Activated CD4-positive, alpha-beta memory T cell treated with anti-CD3 and anti-CD28 coated beads for 36 hours (primary cell): ENCODE data around the gene TSPAN16. TPM values are rescaled to one million over a fixed set of nuclear protein-coding genes. Genes with fewer than 3 reads are reported as not detected.

Experiments used
- total RNA-seq, 2 experiments: library from RNA; stranded (reverse); gene quantifications; one replicate each; pipeline ENCODE4 v1.2.3, GENCODE V29; 2021

The TSPAN16 gene
- total RNA-seq, 2 experiments from 2014 or later, result not detected

Other genes starting within 250 kb of the TSPAN16 start
- 10 to 100 TPM; 71.3 to 81.6 TPM for gene LDLR, start 206.7 kb upstream of the TSPAN16 start, total RNA-seq
- gene SPC24, start 140.4 kb upstream of the TSPAN16 start, total RNA-seq, result 10 to 100 TPM; 64.1 to 70.3 TPM
- gene KANK2, start 98.6 kb upstream of the TSPAN16 start, total RNA-seq, result 1 to 10 TPM; 2.0 to 2.5 TPM
- gene ANGPTL8, start 56.5 kb upstream of the TSPAN16 start, total RNA-seq, result not detected
- 1 to 10 TPM; 5.8 to 5.9 TPM for gene DOCK6, start 33.6 kb upstream of the TSPAN16 start, total RNA-seq
- 10 to 100 TPM; 12.5 to 14.4 TPM for gene RAB3D, start 43.5 kb downstream of the TSPAN16 start, total RNA-seq
- gene TMEM205, start 50.1 kb downstream of the TSPAN16 start, total RNA-seq, result 10 to 100 TPM; 31.1 to 33.2 TPM
- gene CCDC159, start 50.4 kb downstream of the TSPAN16 start, total RNA-seq, result 10 to 100 TPM; 16.0 to 18.0 TPM
- gene PLPPR2, start 59.3 kb downstream of the TSPAN16 start, total RNA-seq, result 1 to 10 TPM; 3.6 to 4.7 TPM
- 1 to 10 TPM; 1.5 to 1.7 TPM for gene SWSAP1, start 78.5 kb downstream of the TSPAN16 start, total RNA-seq
- gene EPOR, start 88.2 kb downstream of the TSPAN16 start, total RNA-seq, result 1 to 10 TPM; 8.6 to 9.0 TPM
- gene RGL3, start 123.2 kb downstream of the TSPAN16 start, total RNA-seq, result not detected
- under 1 TPM; 0.15 to 0.26 TPM for gene ODAD3, start 139.0 kb downstream of the TSPAN16 start, total RNA-seq
- gene PRKCSH, start 139.5 kb downstream of the TSPAN16 start, total RNA-seq, result 100 to 1,000 TPM; 260 to 264 TPM
- not detected for gene ELAVL3, start 184.9 kb downstream of the TSPAN16 start, total RNA-seq
- gene ZNF653, start 209.7 kb downstream of the TSPAN16 start, total RNA-seq, result 10 to 100 TPM in 1 of 2 experiments, 1 to 10 TPM in 1; 8.4 to 10.3 TPM
- 10 to 100 TPM; 34.9 to 36.6 TPM for gene ECSIT, start 233.0 kb downstream of the TSPAN16 start, total RNA-seq
- not detected for gene CNN1, start 242.7 kb downstream of the TSPAN16 start, total RNA-seq